ENCODE results near the gene TBL1XR1. TPM values are rescaled to one million over a fixed set of nuclear protein-coding genes. Genes with fewer than 3 reads are reported as not detected.

The TBL1XR1 gene
- total RNA-seq, 4 donors from 2014 or later = 51.6 to 91.1 (median 66.0) TPM

DNA sequence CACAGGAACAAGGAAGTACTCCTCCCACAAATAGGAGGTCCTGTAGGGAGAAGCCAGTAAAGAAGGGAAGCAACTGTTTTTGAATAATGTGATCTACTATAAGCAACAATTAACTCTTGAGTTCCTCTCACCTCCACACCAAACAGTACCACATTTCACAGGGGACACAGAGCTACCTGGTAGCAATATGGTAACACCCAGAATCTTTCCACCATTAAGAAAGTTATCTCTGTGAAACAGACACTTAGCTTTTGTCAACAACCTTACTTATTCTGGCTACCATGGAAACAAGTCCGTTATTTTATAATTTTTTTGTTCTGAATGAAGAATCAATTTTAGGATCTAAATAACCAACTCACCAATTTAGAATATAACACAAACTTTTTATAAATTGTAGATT, 49.5 kb downstream of the TBL1XR1 start:
- 90 to 98% methylated on average over 1 of the region's 1 CpG for WGBS, 2 donors
- TF ChIP-seq POLR2A (IDR thresholded peaks at IDR 0.05) = no peak
- TF ChIP-seq, protein P1, sequence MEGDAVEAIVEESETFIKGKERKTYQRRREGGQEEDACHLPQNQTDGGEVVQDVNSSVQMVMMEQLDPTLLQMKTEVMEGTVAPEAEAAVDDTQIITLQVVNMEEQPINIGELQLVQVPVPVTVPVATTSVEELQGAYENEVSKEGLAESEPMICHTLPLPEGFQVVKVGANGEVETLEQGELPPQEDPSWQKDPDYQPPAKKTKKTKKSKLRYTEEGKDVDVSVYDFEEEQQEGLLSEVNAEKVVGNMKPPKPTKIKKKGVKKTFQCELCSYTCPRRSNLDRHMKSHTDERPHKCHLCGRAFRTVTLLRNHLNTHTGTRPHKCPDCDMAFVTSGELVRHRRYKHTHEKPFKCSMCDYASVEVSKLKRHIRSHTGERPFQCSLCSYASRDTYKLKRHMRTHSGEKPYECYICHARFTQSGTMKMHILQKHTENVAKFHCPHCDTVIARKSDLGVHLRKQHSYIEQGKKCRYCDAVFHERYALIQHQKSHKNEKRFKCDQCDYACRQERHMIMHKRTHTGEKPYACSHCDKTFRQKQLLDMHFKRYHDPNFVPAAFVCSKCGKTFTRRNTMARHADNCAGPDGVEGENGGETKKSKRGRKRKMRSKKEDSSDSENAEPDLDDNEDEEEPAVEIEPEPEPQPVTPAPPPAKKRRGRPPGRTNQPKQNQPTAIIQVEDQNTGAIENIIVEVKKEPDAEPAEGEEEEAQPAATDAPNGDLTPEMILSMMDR (IDR thresholded peaks at IDR 0.05) = no peak
- DNase-seq (ENCODE audit: low spot score in 2 of 2) = no peak
- intact Hi-C loops (cut with DNase I; ENCODE audit: low total_unique reads) = no loop called here
- H3K4me3 ChIP-seq (ENCODE audit: low read depth, poor library complexity, severe bottlenecking) = no peak overlapping the region

DNA sequence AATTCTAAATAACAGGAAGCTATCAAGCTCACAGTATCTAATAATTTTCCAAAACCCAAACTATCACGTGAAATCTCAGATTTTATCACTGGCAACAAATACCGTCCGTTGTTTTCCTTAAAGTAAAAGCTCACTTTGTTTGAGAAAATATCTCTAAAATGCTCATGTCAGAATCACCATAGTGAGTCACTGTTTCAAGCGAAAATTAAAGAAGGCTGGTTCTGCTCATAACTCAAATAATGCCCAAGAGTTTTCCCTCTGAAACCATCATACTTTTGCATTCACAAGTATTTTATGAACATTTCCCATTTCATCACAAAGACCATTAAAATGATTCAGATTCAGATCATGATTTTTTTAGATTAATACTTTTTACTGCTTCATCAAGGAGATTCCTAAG, 50.6 kb downstream of the TBL1XR1 start:
- WGBS, 2 donors = 32 to 38% methylated on average over 4 of the region's 4 CpGs
- DNase-seq (ENCODE audit: low spot score in 2 of 2) = no peak
- TF ChIP-seq POLR2A (IDR thresholded peaks at IDR 0.05) = no peak
- TF ChIP-seq, protein P1 (IDR thresholded peaks at IDR 0.05) = no peak
- H3K4me3 ChIP-seq (ENCODE audit: low read depth, poor library complexity, severe bottlenecking) = no peak overlapping the region
- intact Hi-C loops (cut with DNase I; ENCODE audit: low total_unique reads) = no loop called here

DNA sequence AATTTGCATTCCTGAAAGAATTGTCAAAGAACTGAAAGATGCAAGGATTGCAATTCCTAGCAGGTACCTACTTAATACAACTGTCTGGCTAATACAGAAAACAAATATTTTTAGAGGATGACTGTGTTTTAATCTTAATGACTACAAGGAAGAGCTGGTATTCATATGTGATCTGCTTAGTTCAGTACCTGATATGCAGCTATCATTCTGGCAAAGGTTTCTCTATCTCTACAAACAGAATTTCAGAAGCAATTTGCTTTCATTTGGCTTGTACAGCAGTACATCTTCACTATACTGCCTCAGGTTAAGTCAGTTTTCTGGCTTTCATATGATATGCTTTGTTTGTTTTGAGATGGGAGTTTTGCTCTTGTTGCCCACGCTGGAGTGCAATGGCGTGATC, 51.3 kb downstream of the TBL1XR1 start:
- WGBS, 2 donors = 49 to 57% methylated on average over 2 of the region's 2 CpGs
- TF ChIP-seq, protein P1 (IDR thresholded peaks at IDR 0.05) = no peak
- TF ChIP-seq POLR2A (IDR thresholded peaks at IDR 0.05) = no peak
- DNase-seq (ENCODE audit: low spot score in 2 of 2) = no peak
- H3K4me3 ChIP-seq (ENCODE audit: low read depth, poor library complexity, severe bottlenecking) = no peak overlapping the region
- intact Hi-C loops (cut with DNase I; ENCODE audit: low total_unique reads) = no loop called here

DNA sequence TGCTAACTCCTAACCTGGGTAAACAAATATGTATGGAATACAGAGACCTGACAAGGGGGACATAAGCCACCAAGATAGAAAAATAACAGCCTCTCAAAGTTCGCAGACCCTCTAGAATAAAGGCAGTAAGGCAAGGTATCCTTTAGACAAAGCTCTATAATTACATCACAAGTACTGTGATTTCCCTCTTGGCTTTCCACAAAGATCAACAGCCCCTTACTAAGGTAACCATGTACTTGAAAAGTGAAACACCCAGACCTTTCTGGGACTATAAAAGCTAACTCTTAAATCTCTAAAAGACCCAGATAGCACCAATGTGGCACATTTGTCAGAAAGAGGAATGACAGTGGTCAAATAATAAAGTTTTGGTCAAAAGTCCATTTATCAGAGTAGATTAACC, 51.9 kb downstream of the TBL1XR1 start:
- WGBS, 2 donors = 84 to 93% methylated on average over 1 of the region's 1 CpG
- no peak overlapping the region for H3K4me3 ChIP-seq (ENCODE audit: low read depth, poor library complexity, severe bottlenecking)
- TF ChIP-seq POLR2A (IDR thresholded peaks at IDR 0.05) = no peak
- TF ChIP-seq, protein P1 (IDR thresholded peaks at IDR 0.05) = no peak
- DNase-seq (ENCODE audit: low spot score in 2 of 2) = no peak
- intact Hi-C loops (cut with DNase I; ENCODE audit: low total_unique reads) = no loop called here

DNA sequence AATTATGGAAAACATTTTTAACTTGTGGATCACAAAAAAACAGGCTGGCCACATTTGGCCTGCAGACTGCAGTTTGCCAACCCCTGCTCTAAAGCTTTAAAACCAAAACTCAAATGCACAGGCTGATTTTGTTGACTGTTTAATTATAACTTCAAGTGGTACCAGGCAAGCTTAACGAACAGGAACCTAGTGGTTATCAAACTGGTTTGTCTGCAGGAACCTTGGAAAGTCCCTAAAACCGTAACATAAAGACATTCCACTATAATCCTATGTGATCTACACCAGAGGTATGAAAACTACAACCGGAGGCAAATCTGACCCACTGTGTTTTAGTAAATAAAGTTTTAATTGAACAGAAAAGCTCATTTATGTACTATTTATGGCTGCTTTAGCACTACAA, 52.4 kb downstream of the TBL1XR1 start:
- intact Hi-C loops (cut with DNase I; ENCODE audit: low total_unique reads) = no loop called here
- no peak for DNase-seq (ENCODE audit: low spot score in 2 of 2)
- TF ChIP-seq, protein P1 (IDR thresholded peaks at IDR 0.05) = no peak
- no peak for TF ChIP-seq POLR2A (IDR thresholded peaks at IDR 0.05)
- no peak overlapping the region for H3K4me3 ChIP-seq (ENCODE audit: low read depth, poor library complexity, severe bottlenecking)
- 27 to 31% methylated on average over 3 of the region's 3 CpGs for WGBS, 2 donors

DNA sequence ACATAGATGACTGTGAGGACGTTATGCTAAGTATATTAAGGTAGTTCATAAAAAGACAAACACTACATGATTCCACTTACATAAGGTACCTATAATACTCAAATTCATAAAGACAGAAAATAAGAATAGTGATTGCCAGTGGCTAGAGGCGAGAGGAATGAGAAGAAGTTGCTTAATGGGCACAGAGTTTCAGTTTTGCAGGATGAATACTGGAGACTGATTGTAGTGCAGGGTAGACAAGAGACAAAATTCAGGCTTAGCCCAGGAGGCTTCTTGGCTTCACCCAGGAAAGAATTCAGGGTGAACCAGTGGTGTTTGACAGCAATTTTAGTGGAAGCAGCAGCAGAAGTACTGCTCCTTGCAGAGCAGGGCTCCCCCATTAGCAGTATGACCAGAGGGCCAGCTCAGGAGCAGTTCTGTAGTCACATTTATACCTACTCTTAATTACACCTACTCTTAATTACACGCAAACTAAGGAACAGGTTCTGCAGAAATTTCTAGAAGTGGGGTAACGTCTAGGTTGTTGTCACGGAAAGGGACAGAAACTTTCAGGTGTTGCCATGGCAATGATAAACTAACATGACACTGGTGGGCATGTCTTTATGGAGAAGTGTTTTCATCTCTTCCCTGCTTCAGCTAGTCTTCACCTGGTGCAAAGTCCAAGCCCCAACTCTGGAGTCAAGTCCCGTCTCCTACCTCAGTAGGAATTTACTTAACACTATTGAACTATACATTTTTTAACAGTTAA, 55.2 kb downstream of the TBL1XR1 start:
- H3K4me3 ChIP-seq (ENCODE audit: low read depth, poor library complexity, severe bottlenecking) = no peak overlapping the region
- TF ChIP-seq POLR2A (IDR thresholded peaks at IDR 0.05) = no peak
- TF ChIP-seq, protein P1 (IDR thresholded peaks at IDR 0.05) = no peak
- WGBS, 2 donors = 58 to 65% methylated on average over 6 of the region's 6 CpGs
- DNase-seq (ENCODE audit: low spot score in 2 of 2) = no peak
- intact Hi-C loops (cut with DNase I; ENCODE audit: low total_unique reads) = no loop called here
